CD4-positive, alpha-beta T cell treated with Interleukin-12 subunit alpha and Interleukin-12 subunit beta, for 1 hour (primary cell): ENCODE results near the gene FHIP2A.
"Not testable (repeated sequence)": the region's sequence is repeated elsewhere in the genome, so short reads cannot be mapped to it uniquely, and the experiment has no call there.

Experiments
- DNase-seq: peaks from one replicate; pipeline ENCODE4 v3.0.0-alpha.2; 2020

The FHIP2A gene

DNA sequence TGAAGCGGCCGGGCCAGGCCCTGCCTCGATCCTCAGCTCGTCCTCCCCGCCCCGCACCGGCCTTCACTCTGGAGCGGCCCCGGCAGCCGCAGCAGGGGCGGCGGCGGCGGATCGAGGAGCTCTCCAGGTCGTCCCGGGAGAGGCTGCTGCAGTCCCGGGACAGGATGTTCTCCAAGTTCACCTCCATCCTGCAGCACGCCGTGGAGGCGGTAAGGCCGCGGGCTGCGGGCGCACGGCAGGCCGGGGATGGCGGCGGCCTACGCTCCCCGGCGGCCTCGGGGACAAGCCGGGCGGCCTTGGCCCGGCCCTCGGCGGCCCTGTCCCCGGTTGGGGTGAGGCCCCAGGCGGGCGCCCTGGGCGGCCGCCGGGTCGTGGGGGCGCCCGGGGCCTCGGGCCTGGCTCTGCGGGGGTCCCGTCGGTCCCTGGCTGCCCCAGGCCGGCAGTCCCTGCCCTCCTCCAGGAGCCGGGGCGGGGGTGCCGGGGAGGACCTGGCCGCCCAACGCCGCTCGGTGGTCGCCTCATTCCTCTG is 399 bp downstream of the FHIP2A start:
- DNase-seq = no peak

DNA sequence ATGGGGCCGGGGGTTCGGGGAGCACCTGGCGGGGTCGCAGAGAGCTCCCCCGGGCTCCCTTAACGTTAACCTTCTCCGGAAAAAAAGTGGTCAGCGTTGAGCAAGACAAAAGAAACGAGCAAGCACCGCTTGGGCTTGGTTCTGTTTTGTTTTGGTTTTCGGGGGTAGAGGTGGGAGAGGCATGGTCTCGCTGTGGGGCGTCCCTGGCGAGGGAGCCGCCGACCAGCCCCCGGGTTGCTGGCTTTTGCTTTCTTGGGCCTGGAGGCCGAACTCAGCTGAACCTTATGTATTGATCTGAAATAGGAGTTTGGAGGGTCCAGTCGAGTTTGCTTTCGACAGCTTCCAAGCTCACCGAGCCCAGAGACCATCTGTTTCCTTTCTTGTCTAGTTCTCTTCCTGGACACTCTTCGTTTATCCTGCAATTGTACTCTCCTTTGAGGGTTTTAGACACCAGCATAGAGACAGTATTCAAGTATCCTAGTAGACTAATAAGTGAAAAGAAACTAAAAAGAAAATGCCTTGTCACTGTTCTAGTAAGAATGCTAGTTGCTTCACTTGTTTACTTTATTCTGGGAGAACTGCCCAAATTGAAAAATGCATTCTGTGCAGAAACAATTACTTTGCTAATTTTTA is 980 bp downstream of the FHIP2A start:
- DNase-seq = peak; percentile 32

DNA sequence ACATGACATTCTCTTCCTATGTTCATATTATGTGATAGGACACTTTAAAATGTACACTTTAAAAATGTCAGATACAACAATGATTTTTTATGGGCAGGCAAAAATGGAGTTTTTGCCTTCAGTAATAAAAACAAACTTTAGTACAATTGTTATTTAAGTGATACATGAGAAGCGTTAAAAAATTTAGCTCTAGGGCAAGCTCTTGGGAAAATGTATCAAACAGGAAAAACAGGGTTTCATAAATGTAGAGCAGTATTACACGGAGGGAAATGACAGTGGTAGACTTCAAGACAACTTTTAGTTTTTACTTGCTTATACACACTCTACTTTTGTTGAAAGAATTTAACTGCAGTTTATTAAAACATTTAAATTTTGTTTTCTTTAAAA is 1.5 kb downstream of the FHIP2A start:
- DNase-seq = no peak

DNA sequence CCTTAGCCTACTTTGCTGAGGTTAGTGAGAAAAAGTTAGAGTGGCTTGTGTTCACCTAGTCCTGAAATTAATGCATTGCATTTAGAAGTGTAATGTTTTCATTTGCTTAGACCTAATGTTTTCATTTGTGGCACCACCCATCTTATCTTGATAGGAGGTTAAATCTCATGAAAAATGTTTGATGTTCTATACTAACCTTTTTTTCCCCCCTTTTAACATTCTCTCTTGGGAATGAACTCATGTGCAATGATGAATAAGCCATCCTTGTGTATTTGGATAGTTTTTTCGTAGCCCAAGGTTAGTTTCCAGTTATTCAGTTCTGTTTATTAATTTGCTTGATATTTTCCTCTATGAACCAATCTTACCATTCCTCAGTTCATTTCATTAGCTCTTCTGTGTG is 2.8 kb downstream of the FHIP2A start:
- DNase-seq = no peak

DNA sequence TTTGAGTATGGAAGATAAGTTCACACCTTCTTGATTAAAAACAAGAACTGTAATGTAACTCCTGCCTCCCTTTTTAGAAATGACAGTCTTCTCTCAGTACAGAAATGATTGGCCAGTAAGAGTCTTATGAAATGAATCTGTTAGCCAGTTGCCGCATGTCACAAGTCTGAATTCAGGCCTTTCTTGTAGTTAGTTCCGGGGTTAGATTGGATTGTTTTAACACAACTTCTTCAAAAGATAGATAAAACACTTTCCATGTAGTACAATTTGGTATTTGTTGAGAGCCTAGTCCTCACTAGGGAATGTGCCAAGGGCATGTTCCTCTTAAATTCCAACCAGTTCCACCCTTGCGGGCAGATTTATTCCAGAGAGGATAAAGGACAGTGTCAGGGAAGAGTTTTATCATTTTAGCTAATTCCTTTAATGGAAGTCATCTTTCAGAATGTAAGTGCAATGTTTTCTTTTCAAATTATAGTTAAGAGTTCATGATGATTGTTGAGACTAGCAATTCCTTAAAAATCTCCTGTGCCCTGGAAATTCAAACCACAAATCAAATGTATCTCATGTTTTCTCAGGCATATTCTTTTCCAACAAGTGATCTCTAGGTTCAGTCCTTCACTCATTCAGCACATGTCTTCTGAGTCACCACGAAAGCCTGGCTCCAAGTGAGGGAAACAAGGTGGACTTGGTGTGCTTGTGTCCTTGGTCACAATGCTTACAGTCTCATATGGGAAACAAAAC is 4.1 kb downstream of the FHIP2A start:
- DNase-seq = no peak

DNA sequence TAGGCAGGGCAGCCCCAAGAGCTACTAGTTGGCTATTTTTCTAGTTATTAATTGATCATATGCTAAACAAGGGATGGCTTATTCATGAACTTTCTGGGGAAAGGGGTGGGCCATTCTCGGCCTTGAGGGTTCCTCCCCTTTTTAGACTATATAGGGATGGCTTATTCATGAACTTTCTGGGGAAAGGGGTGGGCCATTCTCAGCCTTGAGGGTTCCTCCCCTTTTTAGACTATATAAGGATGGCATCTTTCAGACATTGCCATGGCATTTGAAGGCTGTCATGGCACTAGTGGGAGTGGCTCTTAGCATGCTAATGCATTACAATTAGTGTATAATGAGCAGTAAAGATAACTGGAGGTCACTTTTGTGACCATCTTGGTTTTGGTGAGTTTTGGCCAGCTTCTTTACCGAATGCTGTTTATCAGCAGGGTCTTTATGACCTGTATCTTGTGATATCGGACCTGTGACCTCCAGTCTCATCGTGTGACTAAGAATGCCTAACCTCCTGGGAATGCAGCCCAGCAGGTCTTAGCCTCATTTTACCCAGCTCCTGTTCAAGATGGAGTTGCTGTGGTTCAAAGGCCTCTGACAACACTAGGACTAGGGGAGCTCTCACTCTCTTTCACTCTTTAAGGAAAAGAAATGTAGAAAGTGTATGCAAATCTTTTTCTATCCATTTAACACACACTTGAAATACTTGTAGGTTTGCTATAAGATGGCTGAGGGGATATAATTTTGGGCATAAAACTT is 7.8 kb downstream of the FHIP2A start:
- no peak for DNase-seq

DNA sequence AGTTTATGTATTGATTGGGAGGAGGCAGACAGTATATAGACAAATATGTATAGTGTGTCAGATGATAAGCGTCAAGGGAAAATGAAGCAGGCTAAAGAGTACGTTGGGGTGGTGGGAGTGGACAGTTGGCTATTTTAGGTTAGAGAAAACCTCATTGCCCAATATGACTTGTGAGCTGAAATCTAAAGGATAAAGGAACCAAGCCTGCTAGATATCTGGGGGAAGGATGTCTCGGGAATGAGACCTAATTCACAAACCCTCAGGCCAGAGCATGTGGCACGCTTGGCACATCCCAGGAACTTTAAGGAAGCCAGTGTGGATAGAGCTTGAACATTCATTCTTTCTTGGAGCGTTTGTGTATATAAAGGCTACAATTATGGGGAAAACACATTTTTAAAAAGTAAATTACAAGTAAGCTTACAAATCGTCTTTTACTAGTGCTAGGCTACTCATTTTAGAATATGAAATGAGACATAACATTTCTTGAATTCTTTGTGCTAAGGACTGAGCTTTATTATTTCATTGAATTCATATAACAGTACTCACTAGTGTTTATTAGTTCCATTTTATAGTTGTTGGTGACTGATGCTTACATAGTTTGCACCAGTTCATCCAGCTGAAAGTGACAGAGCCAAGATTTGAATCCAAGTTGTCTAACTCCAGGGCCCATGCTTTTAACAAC is 9.7 kb downstream of the FHIP2A start:
- DNase-seq = no peak

DNA sequence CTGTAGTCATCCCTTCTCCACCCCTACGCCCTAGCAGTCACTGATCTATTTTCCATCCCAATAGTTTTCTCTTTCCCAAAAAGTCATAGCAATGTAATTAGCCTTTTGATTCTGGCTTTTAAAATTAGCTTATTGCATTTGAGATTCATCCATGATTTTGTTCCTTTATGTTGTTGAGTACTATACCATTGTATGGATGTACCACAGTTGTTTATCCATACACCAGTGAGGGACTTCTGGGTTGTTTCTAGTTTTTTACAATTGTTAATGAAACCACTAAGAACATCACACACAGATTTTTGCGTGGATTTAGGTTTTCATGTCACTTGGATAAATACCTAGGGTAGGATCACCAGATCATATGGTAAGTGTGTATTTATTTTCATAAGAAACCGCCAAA is 16.1 kb downstream of the FHIP2A start:
- no peak for DNase-seq

DNA sequence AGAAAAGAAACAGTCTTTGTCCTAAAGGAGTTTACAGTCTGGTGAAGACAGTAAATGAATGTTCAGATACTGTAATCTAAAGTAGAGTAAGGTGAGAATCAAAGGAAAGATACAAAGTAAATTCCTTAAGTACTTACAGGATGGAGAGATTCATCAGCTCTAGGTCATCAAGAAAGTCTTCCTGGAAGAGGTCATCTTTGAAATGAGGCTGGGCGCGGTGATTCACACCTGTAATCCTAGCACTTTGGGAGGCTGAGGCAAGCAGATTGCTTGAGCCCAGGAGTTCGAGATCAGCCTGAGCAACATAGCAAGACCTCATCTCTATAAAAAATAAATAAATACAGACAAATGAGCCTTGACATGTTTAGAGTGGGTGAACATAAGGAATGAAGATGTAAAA is 18.3 kb downstream of the FHIP2A start:
- no peak for DNase-seq

DNA sequence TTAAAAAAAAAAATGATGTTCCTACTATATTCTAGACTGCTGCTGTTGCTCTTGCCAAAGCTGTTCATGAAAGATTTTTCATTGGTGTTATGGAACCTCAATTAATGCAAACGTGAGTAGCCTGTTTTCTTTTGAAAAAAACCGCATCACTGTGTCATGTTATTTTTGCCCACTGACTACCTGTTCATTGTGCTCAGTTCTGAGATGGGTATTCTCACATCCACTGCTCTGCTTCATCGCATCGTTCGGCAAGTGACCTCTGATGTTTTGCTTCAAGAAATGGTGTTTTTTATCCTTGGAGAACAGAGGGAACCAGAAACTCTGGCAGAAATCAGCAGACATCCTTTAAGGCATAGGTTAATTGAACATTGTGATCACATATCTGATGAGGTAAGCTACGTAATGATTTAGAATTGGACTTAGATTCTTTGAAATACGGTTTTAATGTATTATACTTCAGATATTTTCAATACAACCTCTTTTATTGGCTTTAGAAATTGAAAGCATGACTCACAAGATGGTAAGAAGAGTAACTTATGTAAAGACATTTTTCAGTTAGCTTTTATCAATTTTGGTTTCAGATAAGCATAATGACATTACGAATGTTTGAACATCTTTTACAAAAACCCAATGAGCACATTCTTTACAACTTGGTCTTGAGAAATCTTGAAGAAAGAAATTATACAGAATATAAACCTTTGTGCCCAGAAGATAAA is 24.6 kb downstream of the FHIP2A start:
- no peak for DNase-seq

DNA sequence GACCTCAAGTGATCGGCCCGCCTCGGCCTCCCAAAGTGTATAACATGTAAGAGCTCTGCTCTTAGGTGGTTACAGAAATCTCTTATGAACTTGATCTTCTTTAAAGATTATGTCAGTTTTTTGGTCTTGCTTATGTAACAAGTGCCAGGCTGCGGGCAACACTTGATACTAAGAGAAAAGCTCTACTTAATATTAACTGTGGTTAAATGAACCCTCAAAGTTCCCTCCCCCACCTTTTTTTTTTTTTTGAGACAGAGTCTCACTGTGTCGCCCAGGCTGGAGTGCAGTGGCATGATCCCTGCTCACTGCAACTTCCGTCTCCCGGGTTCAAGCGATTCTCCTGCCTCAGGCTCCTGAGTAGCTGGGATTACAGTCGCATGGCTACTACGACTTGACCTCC is 25.9 kb downstream of the FHIP2A start:
- not testable (repeated sequence) for DNase-seq

DNA sequence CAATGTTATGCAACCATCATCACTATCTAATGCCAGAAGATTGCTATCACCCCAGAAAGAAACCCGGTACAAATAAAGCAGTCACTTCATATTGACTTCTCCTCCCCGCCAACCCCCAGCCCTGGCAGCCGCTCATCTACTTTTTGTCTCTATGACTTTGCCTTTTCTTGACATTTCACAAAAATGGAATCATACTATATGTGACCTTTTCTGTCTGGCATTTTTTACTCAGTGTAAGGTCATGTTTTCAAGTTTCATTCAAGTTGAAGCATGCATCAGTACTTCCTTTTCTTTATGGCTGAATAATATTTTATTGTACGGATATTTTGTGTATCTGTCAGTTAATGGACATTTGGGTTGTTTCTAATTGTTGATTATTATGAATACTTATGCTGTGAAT is 28.1 kb downstream of the FHIP2A start:
- DNase-seq = no peak

DNA sequence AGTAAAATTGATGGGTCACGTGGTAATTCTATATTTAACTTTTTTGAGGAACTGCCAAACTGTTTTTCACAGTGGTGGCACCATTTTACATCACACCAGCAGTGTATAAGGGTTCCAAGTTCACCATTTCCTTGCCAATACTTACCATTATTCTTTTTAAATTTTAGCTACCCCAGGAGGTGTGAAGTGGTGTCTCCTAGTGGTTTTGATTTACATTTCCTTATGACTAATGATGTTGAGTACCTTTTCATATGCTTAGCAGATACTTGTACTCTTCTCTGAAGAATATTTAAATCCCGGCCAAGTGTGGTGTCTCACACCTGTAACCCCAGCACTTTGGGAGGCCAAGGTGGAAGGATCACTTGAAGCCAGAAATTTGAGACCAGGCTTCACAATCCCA is 28.5 kb downstream of the FHIP2A start:
- DNase-seq = no peak

DNA sequence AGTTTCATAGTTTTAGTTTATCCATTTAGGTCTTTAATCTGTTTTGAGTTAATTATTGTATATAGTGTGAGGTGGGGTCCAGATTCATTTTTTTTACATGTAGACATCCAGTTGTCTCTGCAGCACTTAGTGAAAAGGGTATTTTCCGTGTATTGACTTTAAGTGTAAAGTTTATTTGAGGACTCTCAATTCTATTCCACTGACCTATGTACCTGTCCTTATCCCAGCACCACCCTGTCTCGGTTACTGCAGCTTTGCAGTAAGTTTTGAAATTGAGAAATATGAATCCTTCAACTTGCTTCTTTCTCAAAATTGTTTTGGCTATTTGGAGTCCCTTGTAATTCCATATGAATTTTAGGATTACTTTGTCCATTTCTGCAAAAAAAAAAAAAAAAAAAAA is 29.8 kb downstream of the FHIP2A start:
- no peak for DNase-seq

DNA sequence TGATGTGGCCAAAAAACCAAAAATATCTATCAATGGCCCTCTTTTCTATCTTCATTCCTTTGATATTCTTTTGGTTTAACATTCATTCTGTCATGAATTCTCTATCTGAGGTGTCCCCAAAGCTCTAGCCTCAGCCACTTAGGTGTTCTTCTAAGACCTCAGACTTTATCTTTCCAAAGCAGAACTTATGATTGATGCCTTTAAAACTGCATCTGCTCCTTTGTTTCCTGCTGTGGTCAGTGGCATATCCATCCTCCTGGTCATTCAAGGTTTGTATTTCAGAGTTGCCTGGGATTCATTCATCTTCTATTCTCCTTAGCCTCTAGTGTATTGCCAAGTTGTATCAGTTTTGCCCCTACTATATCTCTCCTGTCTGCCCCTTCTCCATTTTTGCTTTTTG is 30.6 kb downstream of the FHIP2A start:
- no peak for DNase-seq

DNA sequence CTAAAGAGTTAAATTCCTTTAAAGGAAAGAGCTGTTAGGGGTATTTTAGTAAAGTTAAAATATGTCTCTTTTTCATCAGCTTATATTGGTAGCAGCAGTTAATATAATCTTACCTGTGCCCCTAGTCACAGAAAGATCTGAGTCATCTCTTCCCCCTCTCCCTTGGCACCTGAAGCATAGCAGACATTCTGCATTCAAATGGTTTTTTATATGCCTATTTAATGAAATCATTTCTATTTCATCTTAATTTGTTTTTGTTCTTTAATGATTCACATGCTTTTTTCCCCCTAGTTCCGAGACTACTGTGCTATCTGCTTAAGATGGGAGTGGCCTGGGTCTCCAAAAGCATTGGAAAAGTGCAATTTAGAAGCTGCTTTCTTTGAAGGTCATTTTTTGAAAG is 33.3 kb downstream of the FHIP2A start:
- no peak for DNase-seq

DNA sequence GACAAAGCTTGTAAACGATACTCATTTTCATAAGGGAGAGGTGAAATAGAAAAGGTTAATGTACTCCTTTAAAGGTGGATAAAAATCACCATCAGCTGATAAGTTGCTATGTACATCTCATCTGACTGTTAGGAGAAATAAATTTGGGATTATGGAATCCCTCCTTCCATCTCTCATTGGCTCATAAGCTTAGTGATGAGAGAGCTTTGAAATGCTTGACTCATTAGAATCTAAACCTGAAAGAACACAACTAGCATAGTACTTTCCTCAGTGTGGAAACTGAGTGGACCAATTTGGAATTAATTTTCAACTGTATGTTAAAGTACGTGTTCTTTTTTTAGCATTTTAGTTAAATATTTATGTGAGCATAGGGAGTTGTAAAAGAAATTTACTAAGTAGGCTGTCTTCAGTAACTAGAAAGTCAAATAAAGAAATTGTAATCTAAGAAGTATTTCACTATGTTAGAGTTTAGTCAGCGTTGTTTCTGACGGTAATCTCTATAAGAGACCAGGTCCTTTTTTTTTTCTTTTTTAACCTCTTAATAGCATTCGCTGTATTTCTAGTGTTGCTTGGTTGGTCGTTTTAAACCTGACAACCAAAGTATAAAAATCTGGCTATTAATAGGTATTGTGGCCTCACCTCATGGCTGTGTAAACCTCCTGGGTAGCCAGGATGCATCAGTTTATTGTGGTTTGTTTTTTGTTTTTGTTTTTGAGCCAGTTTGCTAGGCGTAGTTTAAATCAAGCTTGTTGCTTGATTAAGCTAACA is 34.4 kb downstream of the FHIP2A start:
- DNase-seq = peak; percentile 7

DNA sequence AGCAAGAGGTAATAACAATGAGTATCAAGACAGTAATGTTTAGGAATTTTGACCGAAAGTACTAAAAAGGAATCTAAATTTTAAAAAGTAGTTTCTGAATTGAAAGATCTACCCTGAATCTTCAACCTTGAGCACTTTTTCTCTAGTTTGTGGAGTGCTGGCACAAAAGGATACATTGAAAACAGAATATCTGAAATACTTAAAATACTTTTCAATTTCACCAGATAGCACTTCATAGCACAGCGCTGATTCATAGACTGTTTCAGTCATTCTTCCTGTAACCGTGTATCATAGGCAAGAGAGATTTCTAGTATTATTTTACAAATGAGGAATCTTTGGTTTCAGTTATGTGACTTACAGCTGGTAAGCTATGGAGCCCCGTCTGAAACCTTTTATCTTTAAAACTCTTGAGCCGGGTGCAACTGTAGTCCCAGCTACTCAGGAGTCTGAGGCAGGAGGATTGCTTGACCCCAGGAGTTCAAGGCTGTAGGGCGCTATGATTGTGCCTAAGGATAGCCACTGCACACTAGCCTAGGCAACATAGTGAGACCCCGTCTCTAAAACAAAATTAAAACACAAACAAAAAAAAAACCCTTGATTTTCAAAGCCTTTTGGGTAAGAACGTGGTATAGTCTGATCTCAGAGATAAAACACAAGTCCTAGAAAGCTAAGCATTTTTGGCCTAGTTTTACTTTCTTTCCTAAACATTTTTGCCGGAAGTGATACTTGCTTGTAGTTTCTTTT is 35.1 kb downstream of the FHIP2A start:
- no peak for DNase-seq

DNA sequence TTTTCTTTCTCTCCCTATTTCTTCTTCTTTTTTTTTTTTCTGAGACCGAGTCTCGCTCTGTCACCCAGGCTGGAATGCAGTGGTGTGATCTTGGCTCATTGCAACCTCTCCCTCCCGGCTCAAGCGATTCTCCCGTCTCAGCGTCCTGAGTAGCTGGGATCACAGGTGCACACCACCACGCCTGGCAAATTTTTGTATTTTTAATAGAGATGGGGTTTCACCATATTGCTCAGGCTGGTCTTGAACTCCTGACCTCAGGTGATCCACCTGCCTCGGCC is 35.6 kb downstream of the FHIP2A start:
- not testable (repeated sequence) for DNase-seq

DNA sequence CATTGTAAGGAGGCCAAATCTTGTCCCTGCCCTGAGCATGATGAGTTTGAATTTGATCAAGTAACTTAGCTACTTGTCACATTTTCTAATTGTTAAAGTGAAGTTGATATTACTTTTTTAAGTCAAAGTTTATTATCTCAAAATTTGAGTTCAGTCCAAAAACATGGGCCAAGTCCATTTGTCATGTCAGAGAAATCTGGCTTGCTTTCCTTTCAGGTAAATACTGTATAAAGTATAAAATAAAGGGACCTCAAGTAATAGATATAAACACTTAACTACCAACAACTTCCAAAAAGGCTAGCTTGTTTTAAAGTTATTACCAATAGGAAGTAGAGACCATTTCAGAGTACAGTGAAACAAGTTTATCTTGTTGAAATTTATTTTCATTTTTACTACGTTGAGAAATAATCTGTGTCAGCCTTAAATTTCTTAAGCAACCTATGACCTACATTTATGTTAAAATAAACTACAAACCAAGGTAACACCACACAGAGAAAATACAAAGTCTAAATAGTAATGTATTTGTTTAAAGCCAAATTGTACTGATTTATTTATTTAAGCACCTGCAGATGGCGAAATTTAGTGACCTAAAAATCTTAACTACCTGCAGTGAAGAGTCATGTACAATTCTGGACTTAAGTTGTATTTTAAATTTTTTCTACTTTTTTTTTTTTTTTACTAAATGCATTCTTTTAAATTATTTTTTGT is 36.5 kb downstream of the FHIP2A start:
- no peak for DNase-seq

DNA sequence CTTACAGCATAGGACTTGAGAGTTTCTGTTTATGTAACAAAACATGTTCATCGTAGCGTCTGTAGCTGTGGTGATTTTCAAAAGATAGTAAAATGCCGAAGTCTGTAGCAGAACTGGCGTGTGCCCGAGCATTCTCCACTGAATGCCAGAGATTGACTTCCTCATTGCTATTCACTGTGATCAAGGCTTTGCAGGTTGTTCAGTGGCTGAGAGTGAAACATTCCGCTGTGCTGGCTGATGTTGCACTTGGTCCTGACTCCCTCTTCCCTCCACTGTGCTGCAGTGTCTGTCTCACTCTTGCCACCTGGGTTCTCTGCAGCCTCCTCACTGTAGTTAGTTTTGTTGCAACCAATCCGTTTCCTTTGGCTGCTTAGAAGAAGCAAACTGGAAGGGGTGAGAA is 37.6 kb downstream of the FHIP2A start:
- no peak for DNase-seq
